Spleen (tissue), 11 donors: ENCODE measurements around the gene VAV2. TPM values are rescaled to one million over a fixed set of nuclear protein-coding genes. Genes with fewer than 3 reads are reported as not detected.
A peak's percentile ranks its signal among the peaks of the same experiment; 100 is the strongest.

Source experiments
- DNase-seq: peaks from one replicate; pipeline ENCODE4 v3.0.0-alpha.2; 2020
- H3K27ac ChIP-seq, 8 donors: fragments of 200-600 bp; sonication (generic) in 7 of 8; 1 replicate in 4 of 8; 2 replicates in 4 of 8; pipeline versions ENCODE4 v1.5.0 to v1.8.0; 2016 to 2021; ENCODE audit warnings: inconsistent platforms in 4 of 8, mild to moderate bottlenecking in 4 of 8, moderate library complexity in 1 of 8
- H3K27me3 ChIP-seq, 7 donors: fragments of 200-600 bp; sonication (generic) in 6 of 7; replicated peaks in 1 of 7; 1 replicate in 4 of 7; 2 replicates in 3 of 7; pipeline versions ENCODE4 v1.5.0 to v1.8.0; 2016 to 2021; ENCODE audit warnings: inconsistent platforms in 3 of 7, mild to moderate bottlenecking in 1 of 7
- H3K36me3 ChIP-seq, 6 donors: fragments of 200-600 bp; sonication (generic) in 5 of 6; 1 replicate in 4 of 6; 2 replicates in 2 of 6; pipeline versions ENCODE4 v1.5.0 to v1.8.0; 2016 to 2021; ENCODE audit warnings: inconsistent platforms in 2 of 6
- H3K4me1 ChIP-seq, 6 donors: fragments of 200-600 bp; sonication (generic) in 5 of 6; 1 replicate in 3 of 6; 2 replicates in 3 of 6; pipeline versions ENCODE4 v1.5.0 to v1.8.0; 2016 to 2021; ENCODE audit warnings: inconsistent platforms in 3 of 6
- H3K4me3 ChIP-seq, 8 donors: fragments of 200-600 bp; sonication (generic) in 7 of 8; 1 replicate in 4 of 8; 2 replicates in 4 of 8; pipeline versions ENCODE4 v1.5.0 to v1.8.0; 2016 to 2021; ENCODE audit warnings: inconsistent platforms in 4 of 8, mild to moderate bottlenecking in 4 of 8, moderate library complexity in 2 of 8
- H3K9me3 ChIP-seq, 8 donors: fragments of 200-600 bp; sonication (generic) in 7 of 8; 1 replicate in 4 of 8; 2 replicates in 4 of 8; pipeline versions ENCODE4 v1.5.0 to v1.8.0; 2016 to 2021; ENCODE audit warnings: inconsistent platforms in 4 of 8
- POLR2A ChIP-seq, 3 donors: fragments of 450-650 bp; IDR thresholded peaks; one replicate each; pipeline ENCODE4 v1.5.1; 2017; ENCODE audit warnings: antibody characterized with exemption in 3 of 3, mild to moderate bottlenecking in 1 of 3
- POLR2AphosphoS5 ChIP-seq, 3 donors: sonication (generic); formaldehyde crosslinking; IDR thresholded peaks; one replicate each; pipeline ENCODE4 v1.5.1; 2017; ENCODE audit warnings: antibody characterized with exemption in 3 of 3
- WGBS, 5 donors: extraction: QIAGEN DNeasy Blood & Tissue Kit in 3 of 5; methylation state at CpG; one replicate each; pipeline versions ENCODE4 v1.1.5 to v1.1.7; 2013 to 2018; 5-methylcytosine and 5-hydroxymethylcytosine counted together
- intact Hi-C: fragments of 100-400 bp; cut with DNase I; formaldehyde crosslinking; loops from one replicate; pipeline ENCODE4 v1.15.0; 2023; ENCODE audit warnings: low total_unique reads
- polyA plus RNA-seq, 3 donors: library from polyadenylated mRNA; stranded (reverse); fragments of 200-250 nt; gene quantifications; one replicate each; pipeline ENCODE4 v1.2.1, GENCODE V29; 2013
- total RNA-seq, 7 donors: library from RNA; depleted of rRNA in 3 of 7; stranded (reverse); fragments of >200 nt in 3 of 7; fragmentation: NEBNext Ultra II Directional in 4 of 7; extraction: Animal tissue kit (Norgen Biotek cat#: 25700) in 4 of 7; gene quantifications; one replicate each; pipeline versions ENCODE4 v1.1.0 to v1.2.1, GENCODE V29; 2016 to 2021
- TF ChIP-seq, protein P1 (sequence below), 11 experiments: fragments of 200-600 bp in 7 of 11; fragments of 450-650 bp in 4 of 11; sonication (generic) in 4 of 11; IDR thresholded peaks in 8 of 11; conservative IDR thresholded peaks in 3 of 11; 1 replicate in 7 of 11; 2 replicates in 4 of 11; pipeline versions ENCODE4 v1.4.0 to v1.8.0; 2016 to 2021; ENCODE audit warnings: antibody characterized with exemption in 11 of 11, inconsistent platforms in 4 of 11, mild to moderate bottlenecking in 1 of 11
- donor health status: healthy with polysubstance abuse.
- donor health status: DM: no; HTN: no; CAD: no; lungs with moderate emphysema.
- donor health status: DM: no; HTN: no; CAD: no.
- donor health status: Bipolar disorder and iron deficiency.
- donor health status: healthy.
- donor health status: DM: no; HTN: no; CAD: no.
- donor health status: DM: yes; HTN: yes; CAD: no.

Gene VAV2
- total and polyA plus RNA-seq, 10 donors: 14.2 to 39.2 (median 23.3) TPM

GRCh38 chr9:133974631-133975341 lies 17.3 kb downstream of the VAV2 start:
- no peaks in the 10 kb centered on the region for H3K36me3 ChIP-seq
- intact Hi-C loops: no loop called here
- H3K27ac ChIP-seq: peak overlapping the region in 1 of 8 donors; percentile 61
- H3K4me3 ChIP-seq: no peak overlapping the region
- peaks cover 22 to 97% (median 58%) of the 10 kb centered on the region in 6 donors for H3K4me1 ChIP-seq
- DNase-seq: peak; percentile 66
- no peaks in the 10 kb centered on the region for H3K9me3 ChIP-seq
- 83 to 90% (median 88%) methylated on average over 18 to 20 of the region's 20 CpGs for WGBS, 5 donors
- H3K27me3 ChIP-seq: peaks cover 0 to 4% (median 0%) of the 10 kb centered on the region in 7 donors
- TF ChIP-seq, protein P1, sequence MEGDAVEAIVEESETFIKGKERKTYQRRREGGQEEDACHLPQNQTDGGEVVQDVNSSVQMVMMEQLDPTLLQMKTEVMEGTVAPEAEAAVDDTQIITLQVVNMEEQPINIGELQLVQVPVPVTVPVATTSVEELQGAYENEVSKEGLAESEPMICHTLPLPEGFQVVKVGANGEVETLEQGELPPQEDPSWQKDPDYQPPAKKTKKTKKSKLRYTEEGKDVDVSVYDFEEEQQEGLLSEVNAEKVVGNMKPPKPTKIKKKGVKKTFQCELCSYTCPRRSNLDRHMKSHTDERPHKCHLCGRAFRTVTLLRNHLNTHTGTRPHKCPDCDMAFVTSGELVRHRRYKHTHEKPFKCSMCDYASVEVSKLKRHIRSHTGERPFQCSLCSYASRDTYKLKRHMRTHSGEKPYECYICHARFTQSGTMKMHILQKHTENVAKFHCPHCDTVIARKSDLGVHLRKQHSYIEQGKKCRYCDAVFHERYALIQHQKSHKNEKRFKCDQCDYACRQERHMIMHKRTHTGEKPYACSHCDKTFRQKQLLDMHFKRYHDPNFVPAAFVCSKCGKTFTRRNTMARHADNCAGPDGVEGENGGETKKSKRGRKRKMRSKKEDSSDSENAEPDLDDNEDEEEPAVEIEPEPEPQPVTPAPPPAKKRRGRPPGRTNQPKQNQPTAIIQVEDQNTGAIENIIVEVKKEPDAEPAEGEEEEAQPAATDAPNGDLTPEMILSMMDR (IDR thresholded peaks at IDR 0.05 in 8 of 11, conservative IDR thresholded peaks at IDR 0.05 in 3 of 11): no peak
- no peak for TF ChIP-seq POLR2AphosphoS5 (IDR thresholded peaks at IDR 0.05)
- no peak for TF ChIP-seq POLR2A (IDR thresholded peaks at IDR 0.05)

DNA sequence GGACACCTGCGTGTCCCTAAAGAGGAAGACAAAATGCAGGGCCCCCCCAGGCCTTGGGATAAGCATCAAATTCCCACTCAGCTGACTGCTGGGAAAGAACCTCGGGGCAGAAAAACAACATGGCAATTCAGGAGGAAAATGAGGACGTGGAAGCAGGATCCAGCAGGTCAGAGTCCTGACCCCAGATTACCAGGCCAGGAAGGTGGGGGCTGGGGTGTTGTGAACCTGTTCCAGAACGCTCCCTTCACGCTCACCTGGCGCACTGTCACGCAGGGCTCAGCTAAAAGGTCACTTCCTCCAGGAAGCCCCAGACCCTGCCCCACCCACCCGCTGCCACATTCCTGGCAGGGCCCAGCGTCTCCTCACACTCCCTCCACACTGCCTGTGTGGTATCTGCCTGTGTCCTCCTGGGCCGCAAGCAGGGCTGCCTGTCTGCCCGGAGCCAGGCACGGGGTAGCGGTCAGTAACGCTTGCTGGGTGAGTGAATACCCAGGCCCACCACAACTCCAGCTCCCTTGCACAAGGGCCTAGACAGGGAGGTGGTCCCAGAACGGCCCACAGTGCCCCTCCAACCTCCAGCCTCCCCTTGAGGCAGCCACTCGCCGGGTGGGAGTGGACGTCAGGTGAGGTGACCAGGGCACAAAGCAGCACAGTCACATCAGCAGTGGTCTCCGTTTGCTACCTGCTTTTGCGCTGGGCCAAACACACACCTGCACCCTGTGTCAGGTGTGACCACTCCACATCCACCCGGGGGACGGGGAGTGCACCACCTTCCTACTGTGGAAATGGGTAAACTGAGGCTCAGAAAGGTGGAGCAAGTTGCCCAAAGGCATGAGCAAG lies 18.1 kb downstream of the VAV2 start:
- peaks cover 0 to 4% (median 0%) of the 10 kb centered on the region in 7 donors for H3K27me3 ChIP-seq
- DNase-seq: peak; percentile 74
- H3K36me3 ChIP-seq: no peaks in the 10 kb centered on the region
- peak overlapping the region in 2 of 8 donors; percentile 37 to 61 for H3K27ac ChIP-seq
- TF ChIP-seq POLR2AphosphoS5 (IDR thresholded peaks at IDR 0.05) (no peak), POLR2A (IDR thresholded peaks at IDR 0.05) (no peak)
- H3K4me1 ChIP-seq: peaks cover 16 to 97% (median 54%) of the 10 kb centered on the region in 6 donors
- intact Hi-C loops: no loop called here
- no peak overlapping the region for H3K4me3 ChIP-seq
- WGBS, 5 donors: 75 to 84% (median 78%) methylated on average over 18 to 22 of the region's 22 CpGs
- H3K9me3 ChIP-seq: no peaks in the 10 kb centered on the region

DNA sequence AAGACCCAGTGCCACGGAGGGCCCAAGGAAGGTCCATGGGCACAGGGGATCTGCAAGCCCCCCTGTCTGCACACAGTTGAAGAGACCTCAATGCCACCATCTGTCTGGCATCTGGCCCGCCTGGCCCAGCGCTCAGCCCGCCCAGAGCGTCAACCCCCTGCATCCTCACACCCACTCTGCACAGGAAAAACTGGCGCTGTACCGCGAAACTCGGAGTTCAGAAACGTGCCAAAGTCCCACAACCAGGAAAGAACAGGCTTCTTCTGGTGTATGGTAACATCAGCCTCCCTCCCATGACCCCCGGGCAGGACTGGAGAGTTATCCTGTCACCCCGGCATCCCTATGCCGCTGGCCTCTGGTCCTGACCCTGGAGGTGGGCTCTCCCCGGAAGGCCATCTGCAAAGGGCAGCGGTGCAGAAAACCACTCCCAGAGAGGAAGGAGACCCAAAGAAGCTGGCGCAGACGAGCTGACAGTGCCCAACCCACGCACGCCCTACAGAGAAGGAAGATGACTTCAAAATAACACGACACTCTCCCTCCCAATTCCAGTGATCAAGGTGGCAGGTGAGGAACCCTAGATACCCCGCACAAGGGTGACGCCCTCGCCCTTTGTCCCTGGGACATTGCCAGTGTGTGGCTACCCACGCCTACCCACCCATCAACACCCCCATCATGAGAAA lies 18.9 kb downstream of the VAV2 start:
- peak overlapping the region in 3 of 8 donors; percentile 19 to 61 (median 37) for H3K27ac ChIP-seq
- TF ChIP-seq POLR2A (IDR thresholded peaks at IDR 0.05): no peak
- peak in 1 of 3 donors; percentile 13 for TF ChIP-seq POLR2AphosphoS5 (IDR thresholded peaks at IDR 0.05)
- DNase-seq: peak; percentile 73
- WGBS, 5 donors: 68 to 76% (median 73%) methylated on average over 24 of the region's 24 CpGs
- H3K4me1 ChIP-seq: peaks cover 16 to 97% (median 55%) of the 10 kb centered on the region in 6 donors
- intact Hi-C loops: no loop called here
- no peaks in the 10 kb centered on the region for H3K9me3 ChIP-seq
- no peaks in the 10 kb centered on the region for H3K27me3 ChIP-seq
- H3K4me3 ChIP-seq: no peak overlapping the region
- no peaks in the 10 kb centered on the region for H3K36me3 ChIP-seq

GRCh38 chr9:133971981-133972941 lies 19.9 kb downstream of the VAV2 start:
- no peak for TF ChIP-seq POLR2AphosphoS5 (IDR thresholded peaks at IDR 0.05)
- TF ChIP-seq, protein P1 (IDR thresholded peaks at IDR 0.05 in 8 of 11, conservative IDR thresholded peaks at IDR 0.05 in 3 of 11): no peak
- TF ChIP-seq POLR2A (IDR thresholded peaks at IDR 0.05): no peak
- H3K27ac ChIP-seq: peak overlapping the region in 2 of 8 donors; percentile 61 to 62

More at GRCh38 chr9:133971981-133972941, 19.9 kb downstream of the VAV2 start:
- Histone ChIP-seq H3K36me3 (no peaks in the 10 kb centered on the region), H3K27me3 (no peaks in the 10 kb centered on the region), H3K9me3 (no peaks in the 10 kb centered on the region), H3K4me3 (no peak overlapping the region), H3K4me1 (peaks cover 16 to 92% (median 60%) of the 10 kb centered on the region in 6 donors)
- 86 to 91% (median 90%) methylated on average over 29 to 30 of the region's 30 CpGs for WGBS, 5 donors
- DNase-seq: peak; percentile 73
- intact Hi-C loops: no loop called here
